GM12801 (cell line): ENCODE data around the gene RPA1.

ENCODE experiments used
- CTCF ChIP-seq: IDR thresholded peaks from one replicate; pipeline ENCODE4 v1.5.1; 2011; ENCODE audit warnings: control low read depth; ENCODE audit not compliant: insufficient read length; ENCODE audit errors: extremely low read depth

Gene RPA1

DNA sequence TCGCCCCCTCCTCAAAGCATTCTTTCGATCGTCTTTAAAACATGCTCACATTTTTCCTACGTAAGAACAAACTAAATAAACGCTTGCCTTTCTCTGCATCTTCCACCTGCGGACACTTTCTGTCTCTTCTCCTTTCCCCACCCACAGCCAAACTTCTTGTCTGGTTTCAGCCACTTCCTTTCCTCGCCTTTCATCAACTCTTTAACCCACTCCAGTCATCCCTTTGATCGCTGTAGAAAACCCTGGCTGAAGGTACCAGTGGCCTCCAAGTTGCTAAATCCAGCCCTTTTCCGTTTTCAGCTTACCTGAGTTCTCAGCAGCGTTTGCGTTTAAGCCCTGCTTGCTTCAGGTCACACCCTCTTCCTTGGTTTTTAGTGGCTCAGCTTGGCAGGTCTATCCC, 483 bp downstream of the RPA1 start:
- no peak for TF ChIP-seq CTCF

GRCh38 chr17:1834380-1835149, 4.8 kb downstream of the RPA1 start:
- no peak for TF ChIP-seq CTCF

GRCh38 chr17:1839516-1839915, 9.7 kb downstream of the RPA1 start:
- TF ChIP-seq CTCF, result no peak

DNA sequence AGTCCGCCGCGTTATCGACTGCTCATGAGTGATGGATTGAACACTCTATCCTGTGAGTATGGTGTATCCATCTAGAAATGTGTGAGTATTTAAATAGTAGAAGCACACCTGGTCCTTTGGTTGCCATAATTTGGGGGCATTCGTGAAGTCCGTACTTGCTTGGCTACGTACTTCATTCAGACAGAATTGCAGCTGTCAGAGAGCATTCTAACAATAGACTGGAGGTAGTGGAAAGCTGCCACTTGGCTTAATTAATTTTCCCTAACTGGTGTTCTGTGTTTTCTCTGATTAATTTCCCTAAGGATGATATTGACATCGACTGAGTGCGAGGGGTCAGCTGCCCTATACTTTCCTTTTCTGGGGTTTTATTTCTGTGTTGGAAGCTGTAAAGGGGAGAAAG, 14.1 kb downstream of the RPA1 start:
- TF ChIP-seq CTCF, result no peak

DNA sequence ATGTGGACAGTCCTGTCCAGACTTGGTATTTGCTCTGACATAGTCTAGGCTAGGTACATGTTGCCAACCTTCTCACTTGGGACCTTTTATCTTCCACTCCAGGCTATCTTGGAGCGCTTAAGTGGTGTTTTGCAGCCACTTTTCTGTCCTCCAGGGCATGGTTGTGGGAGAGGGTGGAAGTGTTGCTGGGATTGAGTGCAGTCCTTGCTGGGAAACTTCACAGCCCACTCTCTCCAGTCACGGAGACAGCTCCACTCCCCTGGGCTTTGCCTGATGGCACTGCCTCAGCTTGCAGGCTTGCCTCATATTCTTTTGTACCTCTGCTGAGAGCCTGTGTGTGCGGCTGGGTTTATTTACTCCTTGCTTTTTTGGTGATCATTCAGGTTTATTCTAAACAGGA, 17.4 kb downstream of the RPA1 start:
- TF ChIP-seq CTCF, result no peak

DNA sequence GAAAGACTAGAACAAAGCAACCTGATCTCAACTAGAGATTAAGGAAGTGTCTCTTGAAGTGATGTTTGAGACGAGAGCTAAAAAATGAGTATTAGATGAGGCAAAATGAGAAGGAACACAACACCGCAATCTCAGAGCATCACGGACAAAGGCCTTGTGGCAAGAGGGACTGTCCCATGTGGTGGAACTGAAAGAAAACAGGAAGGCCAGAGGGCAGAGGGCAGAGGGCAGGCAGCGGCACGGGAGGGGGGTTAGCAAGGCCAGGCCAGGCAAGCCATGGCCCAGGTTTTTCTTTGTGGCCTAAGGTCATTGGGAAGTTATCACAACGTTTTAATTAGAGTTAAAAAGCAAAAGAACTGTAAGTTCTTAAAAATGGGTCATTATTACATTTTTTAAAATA, 22.5 kb downstream of the RPA1 start:
- TF ChIP-seq CTCF, result no peak

- no peak for TF ChIP-seq CTCF
These were observed 23.9 kb downstream of the RPA1 start for GRCh38 chr17:1853698-1854097.

GRCh38 chr17:1860978-1861377, 31.2 kb downstream of the RPA1 start:
- no peak for TF ChIP-seq CTCF
